HCT116 (cell line): ENCODE results near the gene TSC22D3. TPM values are rescaled to one million over a fixed set of nuclear protein-coding genes. Genes with fewer than 3 reads are reported as not detected.

Experiments
- ATAC-seq: fragments of 200-7000 bp; cut with Tn5 transposase; 2 replicates; pipeline ENCODE4 v1.9.1; 2020; ENCODE audit warnings: mild to moderate bottlenecking, moderate library complexity
- BruUV-seq: library from RNA; stranded (reverse); fragments of 400-500 nt; replicated peaks from 2 replicates; lab custom pipeline; 2021; lab: Mats Ljungman, UMichigan
- CTCF ChIA-PET: fragments of 300-600 bp; sonication (Branson Sonifier 250); formaldehyde crosslinking; loops from one replicate; lab custom pipeline; 2021; ENCODE audit warnings: antibody characterized with exemption; lab: Charles Lee
- POLR2A ChIA-PET: fragments of 300-600, 350-600 bp; sonication (Branson Sonifier 250); formaldehyde crosslinking; loops from one replicate; lab custom pipeline; 2021; ENCODE audit warnings: antibody characterized with exemption; lab: Charles Lee
- RAD21 ChIA-PET, 2 experiments: fragments of 300-600 bp; sonication (Branson Sonifier 250); formaldehyde crosslinking; loops; one replicate each; lab custom pipeline; 2023; ENCODE audit warnings: low total read pairs in 2 of 2; ENCODE audit not compliant: uncharacterized antibody in 2 of 2, unreplicated experiment in 2 of 2, low non-redundant PET in 1 of 2; lab: Charles Lee
- DNase-seq: peaks from one replicate; pipeline ENCODE4 v3.0.0-alpha.2; 2010; ENCODE audit warnings: low read depth, low spot score
- H2AFZ ChIP-seq: fragments of 200-600 bp; shearing (Covaris generic), sonication (generic); 2 replicates; pipeline ENCODE4 v1.6.1; 2017; ENCODE audit warnings: low read depth, mixed run types, mixed read lengths, antibody characterized with exemption, low read length; ENCODE audit not compliant: poor library complexity, severe bottlenecking
- H3K27ac ChIP-seq: 2 replicates; pipeline ENCODE4 v1.5.1; 2012; ENCODE audit warnings: low read depth, low read length
- H3K27me3 ChIP-seq: fragments of 200-600 bp; sonication (generic); 2 replicates; pipeline ENCODE4 v1.6.1; 2016; ENCODE audit warnings: mixed run types, low read length, mixed read lengths; ENCODE audit not compliant: insufficient read depth
- H3K36me3 ChIP-seq, 2 experiments: fragments of 200-500 bp in 1 of 2; fragments of 200-600 bp in 1 of 2; sonication (Bioruptor generic) in 1 of 2; sonication (generic) in 1 of 2; 2 replicates each; pipeline versions ENCODE4 v1.5.1 to v1.6.1; 2014 to 2016; ENCODE audit warnings: low read length in 2 of 2, inconsistent platforms in 1 of 2, mixed read lengths in 1 of 2, mixed run types in 1 of 2; ENCODE audit not compliant: insufficient read depth in 2 of 2, control insufficient read depth in 1 of 2
- H3K4me1 ChIP-seq, 2 experiments: fragments of 200-600 bp in 1 of 2; sonication (generic) in 1 of 2; 2 replicates each; pipeline versions ENCODE4 v1.5.1 to v1.6.1; 2012 to 2017; ENCODE audit warnings: low read length in 2 of 2, inconsistent platforms in 1 of 2, mild to moderate bottlenecking in 1 of 2, mixed read lengths in 1 of 2, mixed run types in 1 of 2, moderate library complexity in 1 of 2; ENCODE audit not compliant: insufficient read depth in 2 of 2, control insufficient read depth in 1 of 2
- H3K4me2 ChIP-seq: fragments of 200-600 bp; sonication (generic); 2 replicates; pipeline ENCODE4 v1.6.1; 2017; ENCODE audit warnings: mixed run types, low read length, mixed read lengths
- H3K4me3 ChIP-seq, 2 experiments: fragments of 200-600 bp in 1 of 2; sonication (generic) in 1 of 2; replicated peaks in 1 of 2; 2 replicates each; pipeline ENCODE4 v1.5.1; 2011 to 2016; ENCODE audit warnings: low read length in 2 of 2, control low read depth in 1 of 2, low read depth in 1 of 2, mild to moderate bottlenecking in 1 of 2, mixed read lengths in 1 of 2, mixed run types in 1 of 2
- H3K79me2 ChIP-seq: fragments of 200-600 bp; sonication (generic); 2 replicates; pipeline ENCODE4 v1.6.1; 2017; ENCODE audit warnings: mild to moderate bottlenecking, mixed run types, low read length, moderate library complexity, mixed read lengths; ENCODE audit not compliant: insufficient read depth
- H3K9ac ChIP-seq: fragments of 200-600 bp; sonication (generic); 2 replicates; pipeline ENCODE4 v1.6.1; 2016; ENCODE audit warnings: low read length, mixed read lengths
- H3K9me2 ChIP-seq: fragments of 200-600 bp; sonication (generic), shearing (Covaris generic); 2 replicates; pipeline ENCODE4 v1.6.1; 2017; ENCODE audit warnings: mixed run types, mild to moderate bottlenecking, moderate library complexity; ENCODE audit not compliant: insufficient read depth
- H3K9me3 ChIP-seq, 2 experiments: fragments of 200-500 bp in 1 of 2; fragments of 200-600 bp in 1 of 2; sonication (Bioruptor generic) in 1 of 2; sonication (generic) in 1 of 2; 2 replicates each; pipeline ENCODE4 v1.6.1; 2014 to 2017; ENCODE audit warnings: low read length in 2 of 2, mixed read lengths in 2 of 2, inconsistent platforms in 1 of 2, low read depth in 1 of 2, mild to moderate bottlenecking in 1 of 2, mixed run types in 1 of 2, moderate library complexity in 1 of 2; ENCODE audit not compliant: control insufficient read depth in 1 of 2, insufficient read depth in 1 of 2
- H4K20me1 ChIP-seq: fragments of 200-600 bp; sonication (generic), shearing (Covaris generic); 2 replicates; pipeline ENCODE4 v1.6.1; 2017; ENCODE audit warnings: mixed run types, mild to moderate bottlenecking, moderate library complexity; ENCODE audit not compliant: insufficient read depth
- CBX3 ChIP-seq: IDR thresholded peaks from 2 replicates; pipeline ENCODE4 v1.6.1; 2012; ENCODE audit warnings: low read depth
- EGR1 ChIP-seq: IDR thresholded peaks from 2 replicates; pipeline ENCODE4 v1.6.1; 2012; ENCODE audit warnings: low read depth
- EZH2phosphoT487 ChIP-seq: fragments of 200-600 bp; IDR thresholded peaks from 2 replicates; pipeline ENCODE4 v1.6.1; 2018; ENCODE audit warnings: antibody characterized with exemption, borderline replicate concordance
- POLR2A ChIP-seq: IDR thresholded peaks from 2 replicates; pipeline ENCODE4 v1.7.0; 2011; ENCODE audit warnings: borderline replicate concordance; ENCODE audit not compliant: insufficient read depth, insufficient read length; ENCODE audit errors: extremely low read depth
- POLR2AphosphoS5 ChIP-seq: IDR thresholded peaks from 2 replicates; pipeline ENCODE4 v1.6.1; 2011; ENCODE audit warnings: mild to moderate bottlenecking, low read depth, low read length, moderate library complexity
- SP1 ChIP-seq: IDR thresholded peaks from 2 replicates; pipeline ENCODE4 v1.6.1; 2012; ENCODE audit warnings: low read depth
- SRF ChIP-seq: IDR thresholded peaks from 2 replicates; pipeline ENCODE4 v1.6.1; 2012; ENCODE audit warnings: low read depth
- YY1 ChIP-seq: IDR thresholded peaks from 2 replicates; pipeline ENCODE4 v1.6.1; 2011; ENCODE audit warnings: low read length, low read depth, moderate library complexity, mild to moderate bottlenecking; ENCODE audit not compliant: insufficient replicate concordance; ENCODE audit errors: extremely low read depth
- ZFX ChIP-seq: fragments of 450-650 bp; IDR thresholded peaks from 2 replicates; pipeline ENCODE4 v1.6.1; 2017
- ZNF274 ChIP-seq: fragments of 200-500 bp; sonication (Bioruptor generic); IDR thresholded peaks from 2 replicates; pipeline ENCODE4 v1.6.1; 2014; ENCODE audit warnings: mild to moderate bottlenecking, low read depth, low read length, inconsistent platforms
- intact Hi-C: fragments of 100-400 bp; cut with micrococcal nuclease; formaldehyde crosslinking; loops from 2 replicates; pipeline ENCODE4 v1.10.0; 2022
- total RNA-seq: library from RNA; stranded (reverse); gene quantifications from one replicate; pipeline ENCODE4 v1.2.1, GENCODE V29; 2021; ENCODE audit not compliant: unreplicated experiment
- TF ChIP-seq, protein P1 (sequence below): IDR thresholded peaks from 2 replicates; pipeline ENCODE4 v1.6.1; 2011; ENCODE audit warnings: mild to moderate bottlenecking, low read length, moderate library complexity; ENCODE audit not compliant: insufficient replicate concordance; ENCODE audit errors: extremely low read depth
- TF ChIP-seq, protein P2 (sequence below): IDR thresholded peaks from 2 replicates; pipeline ENCODE4 v1.6.1; 2012; ENCODE audit warnings: low read depth

The TSC22D3 gene
- total RNA-seq, 1 experiment from 2014 or later: 24.6 TPM

DNA sequence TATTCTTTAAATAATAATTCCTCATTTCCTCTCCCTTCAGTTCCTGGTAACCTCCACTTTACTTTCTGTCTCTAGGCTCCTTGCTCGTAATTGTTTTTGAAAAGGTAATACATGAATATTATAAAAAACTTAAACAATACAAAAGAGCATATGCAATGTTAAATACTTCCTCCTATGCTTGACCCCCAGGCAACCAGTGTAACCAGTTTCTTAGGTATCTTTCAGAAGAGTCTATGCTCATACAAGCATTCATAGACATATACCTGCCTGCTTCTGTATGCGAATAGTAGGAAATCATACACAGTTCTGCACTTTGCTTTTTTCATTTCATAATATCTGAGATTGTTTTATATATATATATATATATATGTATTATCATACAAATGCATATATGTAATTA, 47.5 kb upstream of the TSC22D3 start:
- no peaks in the 10 kb centered on the region for H3K9me3 ChIP-seq
- no peaks in the 10 kb centered on the region for H3K36me3 ChIP-seq
- intact Hi-C loops: no loop called here
- no peaks in the 10 kb centered on the region for H3K79me2 ChIP-seq
- TF ChIP-seq ZFX (no peak), SP1 (no peak)
- TF ChIP-seq, protein P1, sequence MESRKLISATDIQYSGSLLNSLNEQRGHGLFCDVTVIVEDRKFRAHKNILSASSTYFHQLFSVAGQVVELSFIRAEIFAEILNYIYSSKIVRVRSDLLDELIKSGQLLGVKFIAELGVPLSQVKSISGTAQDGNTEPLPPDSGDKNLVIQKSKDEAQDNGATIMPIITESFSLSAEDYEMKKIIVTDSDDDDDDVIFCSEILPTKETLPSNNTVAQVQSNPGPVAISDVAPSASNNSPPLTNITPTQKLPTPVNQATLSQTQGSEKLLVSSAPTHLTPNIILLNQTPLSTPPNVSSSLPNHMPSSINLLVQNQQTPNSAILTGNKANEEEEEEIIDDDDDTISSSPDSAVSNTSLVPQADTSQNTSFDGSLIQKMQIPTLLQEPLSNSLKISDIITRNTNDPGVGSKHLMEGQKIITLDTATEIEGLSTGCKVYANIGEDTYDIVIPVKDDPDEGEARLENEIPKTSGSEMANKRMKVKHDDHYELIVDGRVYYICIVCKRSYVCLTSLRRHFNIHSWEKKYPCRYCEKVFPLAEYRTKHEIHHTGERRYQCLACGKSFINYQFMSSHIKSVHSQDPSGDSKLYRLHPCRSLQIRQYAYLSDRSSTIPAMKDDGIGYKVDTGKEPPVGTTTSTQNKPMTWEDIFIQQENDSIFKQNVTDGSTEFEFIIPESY: no peak
- TF ChIP-seq, all 23 proteins: peak for 0
- ATAC-seq: no peak
- no peak for DNase-seq
- Histone ChIP-seq H3K9ac (no peak overlapping the region), H3K4me3 (no peak overlapping the region), H3K9me2 (no peaks in the 10 kb centered on the region), H3K4me2 (no peak overlapping the region), H2AFZ (no peak overlapping the region), H4K20me1 (no peaks in the 10 kb centered on the region), H3K4me1 (peaks cover 4 to 5% of the 10 kb centered on the region in 2 experiments; a peak in 2 of 4 replicates), H3K27ac (no peak overlapping the region), H3K27me3 (no peaks in the 10 kb centered on the region)
- ChIA-PET POLR2A (no interaction called here), RAD21 (no interaction called here), CTCF (no interaction called here)
- no TSS peak for BruUV-seq

DNA sequence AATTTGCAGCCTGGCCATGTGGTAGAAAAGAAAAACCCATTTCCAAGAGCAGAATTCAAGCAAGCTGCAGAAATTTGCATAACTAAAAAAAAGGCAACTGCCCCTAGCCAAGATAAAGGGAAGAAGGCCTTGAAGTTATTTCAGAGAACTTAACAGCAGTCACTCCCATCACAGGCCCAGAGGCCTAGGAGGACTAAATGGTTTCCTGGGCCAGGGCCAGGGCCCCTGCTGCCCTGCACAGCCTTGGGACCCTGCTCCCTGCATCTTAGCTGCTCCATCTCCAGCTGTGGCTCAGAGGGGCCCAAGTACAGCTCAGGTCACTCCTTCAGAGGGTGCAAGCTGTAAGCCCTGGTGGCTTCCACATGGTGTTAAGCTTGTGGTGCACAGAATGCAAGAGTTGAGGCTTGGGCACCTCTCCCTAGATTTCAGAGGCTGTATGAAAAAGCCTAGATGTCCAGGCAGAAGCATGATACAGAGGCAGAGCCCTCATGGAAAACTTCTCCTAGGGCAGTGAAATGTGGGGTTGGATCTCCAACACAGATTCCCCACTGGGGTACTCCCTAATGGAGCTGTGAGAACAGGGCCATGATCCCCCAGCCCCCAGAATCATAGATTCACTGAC, 43.4 kb upstream of the TSC22D3 start:
- ChIA-PET CTCF (no interaction called here), RAD21 (no interaction called here), POLR2A (no interaction called here)
- Histone ChIP-seq H2AFZ (no peak overlapping the region), H3K27me3 (no peaks in the 10 kb centered on the region), H3K4me1 (no peaks in the 10 kb centered on the region), H4K20me1 (no peaks in the 10 kb centered on the region), H3K4me2 (no peak overlapping the region), H3K9me3 (no peaks in the 10 kb centered on the region), H3K4me3 (no peak overlapping the region), H3K9me2 (no peaks in the 10 kb centered on the region), H3K27ac (no peak overlapping the region), H3K9ac (no peak overlapping the region), H3K79me2 (no peaks in the 10 kb centered on the region), H3K36me3 (no peaks in the 10 kb centered on the region)
- DNase-seq: no peak
- ATAC-seq: no peak
- intact Hi-C loops: no loop called here
- BruUV-seq: no TSS peak
- TF ChIP-seq ZNF274 (no peak), CBX3 (no peak), EZH2phosphoT487 (no peak), SP1 (no peak), EGR1 (no peak), POLR2A (no peak), SRF (no peak), YY1 (no peak), POLR2AphosphoS5 (no peak)
- TF ChIP-seq, protein P2, sequence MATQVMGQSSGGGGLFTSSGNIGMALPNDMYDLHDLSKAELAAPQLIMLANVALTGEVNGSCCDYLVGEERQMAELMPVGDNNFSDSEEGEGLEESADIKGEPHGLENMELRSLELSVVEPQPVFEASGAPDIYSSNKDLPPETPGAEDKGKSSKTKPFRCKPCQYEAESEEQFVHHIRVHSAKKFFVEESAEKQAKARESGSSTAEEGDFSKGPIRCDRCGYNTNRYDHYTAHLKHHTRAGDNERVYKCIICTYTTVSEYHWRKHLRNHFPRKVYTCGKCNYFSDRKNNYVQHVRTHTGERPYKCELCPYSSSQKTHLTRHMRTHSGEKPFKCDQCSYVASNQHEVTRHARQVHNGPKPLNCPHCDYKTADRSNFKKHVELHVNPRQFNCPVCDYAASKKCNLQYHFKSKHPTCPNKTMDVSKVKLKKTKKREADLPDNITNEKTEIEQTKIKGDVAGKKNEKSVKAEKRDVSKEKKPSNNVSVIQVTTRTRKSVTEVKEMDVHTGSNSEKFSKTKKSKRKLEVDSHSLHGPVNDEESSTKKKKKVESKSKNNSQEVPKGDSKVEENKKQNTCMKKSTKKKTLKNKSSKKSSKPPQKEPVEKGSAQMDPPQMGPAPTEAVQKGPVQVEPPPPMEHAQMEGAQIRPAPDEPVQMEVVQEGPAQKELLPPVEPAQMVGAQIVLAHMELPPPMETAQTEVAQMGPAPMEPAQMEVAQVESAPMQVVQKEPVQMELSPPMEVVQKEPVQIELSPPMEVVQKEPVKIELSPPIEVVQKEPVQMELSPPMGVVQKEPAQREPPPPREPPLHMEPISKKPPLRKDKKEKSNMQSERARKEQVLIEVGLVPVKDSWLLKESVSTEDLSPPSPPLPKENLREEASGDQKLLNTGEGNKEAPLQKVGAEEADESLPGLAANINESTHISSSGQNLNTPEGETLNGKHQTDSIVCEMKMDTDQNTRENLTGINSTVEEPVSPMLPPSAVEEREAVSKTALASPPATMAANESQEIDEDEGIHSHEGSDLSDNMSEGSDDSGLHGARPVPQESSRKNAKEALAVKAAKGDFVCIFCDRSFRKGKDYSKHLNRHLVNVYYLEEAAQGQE: no peak
- TF ChIP-seq, protein P1: no peak
